OCI-LY1 (cell line): ENCODE data around the gene FPR3.

ENCODE experiments used
- EZH2 ChIP-seq: fragments of 200-600 bp; sonication (generic), shearing (Covaris generic); IDR thresholded peaks from 2 replicates; pipeline ENCODE4 v1.8.0; 2017; ENCODE audit warnings: borderline replicate concordance, mixed run types, mild to moderate bottlenecking, antibody characterized with exemption, low read length, moderate library complexity, mixed read lengths
- TF ChIP-seq, protein P1 (sequence below): fragments of 200-600 bp; sonication (generic), shearing (Covaris generic); IDR thresholded peaks from 2 replicates; pipeline ENCODE4 v1.5.1; 2017; ENCODE audit warnings: mild to moderate bottlenecking, antibody characterized with exemption, low read length, moderate library complexity, mixed read lengths

DNA sequence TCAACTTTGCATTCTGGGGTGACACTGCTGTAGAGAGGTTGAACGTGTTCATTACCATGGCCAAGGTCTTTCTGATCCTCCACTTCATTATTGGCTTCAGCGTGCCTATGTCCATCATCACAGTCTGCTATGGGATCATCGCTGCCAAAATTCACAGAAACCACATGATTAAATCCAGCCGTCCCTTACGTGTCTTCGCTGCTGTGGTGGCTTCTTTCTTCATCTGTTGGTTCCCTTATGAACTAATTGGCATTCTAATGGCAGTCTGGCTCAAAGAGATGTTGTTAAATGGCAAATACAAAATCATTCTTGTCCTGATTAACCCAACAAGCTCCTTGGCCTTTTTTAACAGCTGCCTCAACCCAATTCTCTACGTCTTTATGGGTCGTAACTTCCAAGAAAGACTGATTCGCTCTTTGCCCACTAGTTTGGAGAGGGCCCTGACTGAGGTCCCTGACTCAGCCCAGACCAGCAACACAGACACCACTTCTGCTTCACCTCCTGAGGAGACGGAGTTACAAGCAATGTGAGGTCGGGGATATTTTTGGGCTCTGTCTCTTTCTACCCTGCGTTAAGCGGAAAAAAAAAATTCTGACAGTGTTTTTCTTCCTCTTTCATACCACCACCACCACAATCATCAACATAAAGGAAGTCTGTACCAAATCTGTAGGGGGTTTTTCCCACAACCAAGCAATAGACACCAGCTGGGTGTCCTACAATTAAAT is 29.5 kb downstream of the FPR3 start:
- TF ChIP-seq, protein P1, sequence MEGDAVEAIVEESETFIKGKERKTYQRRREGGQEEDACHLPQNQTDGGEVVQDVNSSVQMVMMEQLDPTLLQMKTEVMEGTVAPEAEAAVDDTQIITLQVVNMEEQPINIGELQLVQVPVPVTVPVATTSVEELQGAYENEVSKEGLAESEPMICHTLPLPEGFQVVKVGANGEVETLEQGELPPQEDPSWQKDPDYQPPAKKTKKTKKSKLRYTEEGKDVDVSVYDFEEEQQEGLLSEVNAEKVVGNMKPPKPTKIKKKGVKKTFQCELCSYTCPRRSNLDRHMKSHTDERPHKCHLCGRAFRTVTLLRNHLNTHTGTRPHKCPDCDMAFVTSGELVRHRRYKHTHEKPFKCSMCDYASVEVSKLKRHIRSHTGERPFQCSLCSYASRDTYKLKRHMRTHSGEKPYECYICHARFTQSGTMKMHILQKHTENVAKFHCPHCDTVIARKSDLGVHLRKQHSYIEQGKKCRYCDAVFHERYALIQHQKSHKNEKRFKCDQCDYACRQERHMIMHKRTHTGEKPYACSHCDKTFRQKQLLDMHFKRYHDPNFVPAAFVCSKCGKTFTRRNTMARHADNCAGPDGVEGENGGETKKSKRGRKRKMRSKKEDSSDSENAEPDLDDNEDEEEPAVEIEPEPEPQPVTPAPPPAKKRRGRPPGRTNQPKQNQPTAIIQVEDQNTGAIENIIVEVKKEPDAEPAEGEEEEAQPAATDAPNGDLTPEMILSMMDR = no peak
- no peak for TF ChIP-seq EZH2
